SU-DHL-6 (cell line): ENCODE measurements around the gene AEBP1.

Source experiments
- H2AFZ ChIP-seq: fragments of 200-600 bp; sonication (generic); 2 replicates; pipeline ENCODE4 v1.6.1; 2014; ENCODE audit warnings: low read depth, mild to moderate bottlenecking, moderate library complexity, mixed read lengths, antibody characterized with exemption, low read length; ENCODE audit not compliant: severe bottlenecking
- H3F3A ChIP-seq: fragments of 200-600 bp; shearing (Covaris generic); 2 replicates; pipeline ENCODE4 v1.6.0; 2016; ENCODE audit warnings: antibody characterized with exemption, mild to moderate bottlenecking; ENCODE audit not compliant: insufficient read depth
- H3K27ac ChIP-seq: fragments of 200-600 bp; sonication (generic); 2 replicates; pipeline ENCODE4 v1.5.1; 2016; ENCODE audit warnings: low read depth, mild to moderate bottlenecking, low read length, moderate library complexity, mixed read lengths
- H3K27me3 ChIP-seq: fragments of 200-600 bp; sonication (generic), shearing (Covaris generic); 2 replicates; pipeline ENCODE4 v1.6.0; 2014; ENCODE audit warnings: mild to moderate bottlenecking, low read length
- H3K36me3 ChIP-seq: fragments of 200-600 bp; sonication (generic); 2 replicates; pipeline ENCODE4 v1.6.1; 2014; ENCODE audit warnings: mild to moderate bottlenecking, low read length, mixed read lengths
- H3K4me2 ChIP-seq: fragments of 300-600, 200-600 bp; shearing (Covaris generic), sonication (generic); 2 replicates; pipeline ENCODE4 v1.6.0; 2014; ENCODE audit warnings: low read length, low read depth, mild to moderate bottlenecking; ENCODE audit not compliant: poor library complexity, severe bottlenecking
- H3K4me3 ChIP-seq: fragments of 200-600 bp; sonication (generic); 2 replicates; pipeline ENCODE4 v1.5.1; 2014; ENCODE audit warnings: antibody characterized with exemption, low read length, mild to moderate bottlenecking, mixed read lengths; ENCODE audit not compliant: insufficient read depth, poor library complexity, severe bottlenecking
- H3K79me2 ChIP-seq: fragments of 200-600 bp; sonication (generic); 2 replicates; pipeline ENCODE4 v1.6.1; 2014; ENCODE audit warnings: mild to moderate bottlenecking, low read length, moderate library complexity; ENCODE audit not compliant: insufficient read depth
- H3K9ac ChIP-seq: fragments of 200-600 bp; sonication (generic); 2 replicates; pipeline ENCODE4 v1.7.0; 2014; ENCODE audit warnings: mild to moderate bottlenecking, low read length
- H3K9me2 ChIP-seq: fragments of 200-600 bp; sonication (generic); replicated peaks from 2 replicates; pipeline ENCODE4 v1.6.1; 2014; ENCODE audit warnings: low read length; ENCODE audit not compliant: insufficient read depth
- H3K9me3 ChIP-seq: fragments of 200-600 bp; sonication (generic); 2 replicates; pipeline ENCODE4 v1.6.1; 2014; ENCODE audit warnings: low read length, mixed read lengths; ENCODE audit not compliant: insufficient read depth
- H4K20me1 ChIP-seq: fragments of 200-600 bp; sonication (generic); 2 replicates; pipeline ENCODE4 v1.6.1; 2014; ENCODE audit warnings: low read depth, mild to moderate bottlenecking, antibody characterized with exemption, low read length, moderate library complexity, mixed read lengths
- EZH2phosphoT487 ChIP-seq: fragments of 200-600 bp; sonication (generic), shearing (Covaris generic); conservative IDR thresholded peaks from 2 replicates; pipeline ENCODE4 v1.6.1; 2018; ENCODE audit warnings: mild to moderate bottlenecking, antibody characterized with exemption, low read length, moderate library complexity, mixed read lengths
- TF ChIP-seq, protein P1 (sequence below): fragments of 200-600 bp; sonication (generic); IDR thresholded peaks from one replicate; pipeline ENCODE4 v1.5.1; 2017; ENCODE audit warnings: antibody characterized with exemption, mild to moderate bottlenecking, low read length, moderate library complexity; ENCODE audit not compliant: insufficient read depth, poor library complexity, severe bottlenecking

Gene AEBP1

DNA sequence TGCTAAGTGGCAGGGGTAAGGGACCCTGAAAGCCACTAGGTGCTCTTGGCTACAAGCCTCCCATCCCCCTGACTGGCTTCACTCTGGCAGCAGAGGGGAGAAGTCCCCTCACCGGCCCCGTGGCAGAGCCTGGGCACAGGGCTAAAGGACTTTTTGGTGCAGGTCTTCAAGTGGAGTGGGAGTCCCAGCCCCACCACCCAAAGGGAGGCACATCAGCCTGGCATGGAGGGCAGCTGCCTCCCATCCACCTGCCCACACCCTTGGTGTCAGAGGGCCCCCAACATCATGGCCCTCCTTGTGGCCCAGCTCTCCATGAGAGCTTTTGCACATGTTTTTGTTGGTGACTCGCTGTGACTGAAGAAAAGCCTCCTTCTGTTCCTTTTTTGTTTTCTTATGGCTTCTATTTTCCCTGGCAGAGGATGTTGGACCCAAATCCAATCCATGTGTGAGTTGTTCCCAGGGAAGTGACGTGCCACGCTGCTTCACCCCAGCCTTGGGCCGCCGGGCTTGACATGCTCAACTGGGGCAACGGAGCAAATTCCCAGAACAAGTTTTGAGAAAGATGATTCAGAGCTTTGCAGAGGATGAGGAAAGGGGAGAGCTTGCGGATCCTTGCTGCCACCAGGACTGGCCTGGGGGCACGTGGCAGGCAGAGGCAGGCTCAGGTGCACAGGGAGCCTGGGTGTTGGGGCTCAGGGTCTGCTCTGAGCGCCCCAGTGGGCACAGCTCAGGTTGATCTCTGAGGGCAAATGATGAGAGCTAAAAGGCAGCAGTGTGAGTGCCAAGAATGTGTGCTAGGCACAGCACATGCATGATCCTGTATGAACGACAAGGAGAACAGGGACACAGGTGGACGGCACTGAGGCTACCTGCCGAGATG, 1.9 kb upstream of the AEBP1 start:
- Histone ChIP-seq H3K36me3 (no peaks in the 10 kb centered on the region), H2AFZ (no peak overlapping the region), H3K4me3 (no peak overlapping the region), H3K4me2 (no peak overlapping the region), H3K9me2 (no peaks in the 10 kb centered on the region), H3K9me3 (no peaks in the 10 kb centered on the region), H3K79me2 (no peaks in the 10 kb centered on the region), H3F3A (no peaks in the 10 kb centered on the region), H3K27me3 (no peaks in the 10 kb centered on the region), H4K20me1 (no peaks in the 10 kb centered on the region), H3K9ac (no peak overlapping the region), H3K27ac (no peak overlapping the region)
- TF ChIP-seq EZH2phosphoT487: no peak
- TF ChIP-seq, protein P1, sequence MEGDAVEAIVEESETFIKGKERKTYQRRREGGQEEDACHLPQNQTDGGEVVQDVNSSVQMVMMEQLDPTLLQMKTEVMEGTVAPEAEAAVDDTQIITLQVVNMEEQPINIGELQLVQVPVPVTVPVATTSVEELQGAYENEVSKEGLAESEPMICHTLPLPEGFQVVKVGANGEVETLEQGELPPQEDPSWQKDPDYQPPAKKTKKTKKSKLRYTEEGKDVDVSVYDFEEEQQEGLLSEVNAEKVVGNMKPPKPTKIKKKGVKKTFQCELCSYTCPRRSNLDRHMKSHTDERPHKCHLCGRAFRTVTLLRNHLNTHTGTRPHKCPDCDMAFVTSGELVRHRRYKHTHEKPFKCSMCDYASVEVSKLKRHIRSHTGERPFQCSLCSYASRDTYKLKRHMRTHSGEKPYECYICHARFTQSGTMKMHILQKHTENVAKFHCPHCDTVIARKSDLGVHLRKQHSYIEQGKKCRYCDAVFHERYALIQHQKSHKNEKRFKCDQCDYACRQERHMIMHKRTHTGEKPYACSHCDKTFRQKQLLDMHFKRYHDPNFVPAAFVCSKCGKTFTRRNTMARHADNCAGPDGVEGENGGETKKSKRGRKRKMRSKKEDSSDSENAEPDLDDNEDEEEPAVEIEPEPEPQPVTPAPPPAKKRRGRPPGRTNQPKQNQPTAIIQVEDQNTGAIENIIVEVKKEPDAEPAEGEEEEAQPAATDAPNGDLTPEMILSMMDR: no peak

GRCh38 chr7:44102846-44103565, 1.1 kb upstream of the AEBP1 start:
- Histone ChIP-seq H3K79me2 (no peaks in the 10 kb centered on the region), H3F3A (no peaks in the 10 kb centered on the region), H4K20me1 (no peaks in the 10 kb centered on the region), H2AFZ (no peak overlapping the region), H3K9ac (no peak overlapping the region), H3K9me2 (no peaks in the 10 kb centered on the region), H3K36me3 (no peaks in the 10 kb centered on the region), H3K9me3 (no peaks in the 10 kb centered on the region), H3K4me3 (no peak overlapping the region), H3K4me2 (no peak overlapping the region), H3K27ac (no peak overlapping the region), H3K27me3 (no peaks in the 10 kb centered on the region)
- TF ChIP-seq EZH2phosphoT487: no peak
- TF ChIP-seq, protein P1: no peak

DNA sequence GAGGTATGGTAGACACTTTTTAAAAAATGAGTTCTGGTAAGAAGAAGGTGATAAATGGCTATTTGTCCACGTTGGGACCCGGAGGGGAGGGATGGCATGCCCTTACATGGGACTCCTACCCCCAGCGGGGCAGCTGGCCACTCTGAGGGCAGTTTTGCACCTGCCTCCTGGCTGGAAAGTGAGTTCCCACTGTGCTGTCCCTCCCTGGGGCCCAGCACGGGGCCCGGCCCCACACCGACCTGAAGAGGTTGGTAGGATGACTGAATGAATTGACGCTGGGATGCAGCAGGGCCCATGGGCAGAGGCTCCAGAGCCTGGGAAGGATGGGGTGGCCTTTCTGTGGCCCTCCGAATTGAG, 601 bp upstream of the AEBP1 start:
- TF ChIP-seq, protein P1: no peak
- no peak for TF ChIP-seq EZH2phosphoT487
- H3K27me3 ChIP-seq: no peaks in the 10 kb centered on the region
- no peaks in the 10 kb centered on the region for H3K36me3 ChIP-seq
- H3K9me3 ChIP-seq: no peaks in the 10 kb centered on the region
- no peaks in the 10 kb centered on the region for H3K9me2 ChIP-seq
- no peak overlapping the region for H3K27ac ChIP-seq
- H3K9ac ChIP-seq: no peak overlapping the region
- no peak overlapping the region for H2AFZ ChIP-seq
- H3K4me3 ChIP-seq: no peak overlapping the region
- H3F3A ChIP-seq: no peaks in the 10 kb centered on the region
- no peak overlapping the region for H3K4me2 ChIP-seq
- no peaks in the 10 kb centered on the region for H3K79me2 ChIP-seq
- no peaks in the 10 kb centered on the region for H4K20me1 ChIP-seq
